Nucleus accumbens (tissue), 56 donors: Measurements from ENCODE around the gene LYPD3.
"Not testable (repeated sequence)": the region's sequence is repeated elsewhere in the genome, so short reads cannot be mapped to it uniquely, and the experiment has no call there.

Experiments used
- DNase-seq, 56 donors: peaks; one replicate each; lab custom pipeline; 2025; lab: John Stamatoyannopoulos, UW

The LYPD3 gene

GRCh38 chr19:43438291-43439031 is 26.9 kb downstream of the LYPD3 start:
- no peak for DNase-seq

- no peak for DNase-seq
Measured at GRCh38 chr19:43437712-43438111, 27.7 kb downstream of the LYPD3 start.

- not testable (repeated sequence) for DNase-seq
Measured at GRCh38 chr19:43437284-43437683, 28.1 kb downstream of the LYPD3 start.

GRCh38 chr19:43435775-43436174 is 29.6 kb downstream of the LYPD3 start:
- no peak for DNase-seq

GRCh38 chr19:43433689-43434088 is 31.7 kb downstream of the LYPD3 start:
- no peak for DNase-seq

GRCh38 chr19:43433358-43433673 is 32.1 kb downstream of the LYPD3 start:
- no peak for DNase-seq

GRCh38 chr19:43430976-43431375 is 34.4 kb downstream of the LYPD3 start:
- DNase-seq: no peak

GRCh38 chr19:43430142-43430710 is 35.2 kb downstream of the LYPD3 start:
- DNase-seq: no peak

- no peak for DNase-seq
Measured at GRCh38 chr19:43429395-43429794, 36.0 kb downstream of the LYPD3 start.

GRCh38 chr19:43425567-43426392 is 39.6 kb downstream of the LYPD3 start:
- DNase-seq: peak in 3 of 56 donors; percentile 20 to 51 (median 30)

GRCh38 chr19:43423779-43424178 is 41.6 kb downstream of the LYPD3 start:
- no peak for DNase-seq

GRCh38 chr19:43422689-43423066 is 42.7 kb downstream of the LYPD3 start:
- DNase-seq: no peak

GRCh38 chr19:43422000-43422688 is 43.3 kb downstream of the LYPD3 start:
- no peak for DNase-seq

GRCh38 chr19:43420954-43421353 is 44.5 kb downstream of the LYPD3 start:
- no peak for DNase-seq

- no peak for DNase-seq
Measured at GRCh38 chr19:43416951-43417623, 48.3 kb downstream of the LYPD3 start.

- no peak for DNase-seq
Measured at GRCh38 chr19:43414554-43414953, 50.9 kb downstream of the LYPD3 start, which contains the start of gene TEX101. Gene TEX101, plus strand, starts transcription at chr19:43414890. Its CDS starts 1,030 bp downstream, at chr19:43415920.

- no peak for DNase-seq
Measured at GRCh38 chr19:43412441-43412840, 53.0 kb downstream of the LYPD3 start.
